Neuronal stem cell (in vitro differentiated cells): ENCODE results near the gene TNFAIP8.
"Not testable (repeated sequence)": the region's sequence is repeated elsewhere in the genome, so short reads cannot be mapped to it uniquely, and the experiment has no call there.

ENCODE experiments used
- DNase-seq: peaks from one replicate; pipeline ENCODE4 v3.0.0-alpha.2; 2013; ENCODE audit warnings: low spot score
- H2AFZ ChIP-seq: one replicate; pipeline ENCODE4 v1.6.1; 2013; ENCODE audit warnings: mild to moderate bottlenecking, low read length, inconsistent platforms
- H2AK5ac ChIP-seq: 2 replicates; pipeline ENCODE4 v1.6.1; 2013; ENCODE audit warnings: low read depth, mild to moderate bottlenecking, inconsistent platforms, low read length, moderate library complexity, mixed read lengths
- H2BK120ac ChIP-seq: 2 replicates; pipeline ENCODE4 v1.6.1; 2013; ENCODE audit warnings: low read depth, mild to moderate bottlenecking, inconsistent platforms, low read length, moderate library complexity, mixed read lengths
- H2BK12ac ChIP-seq: one replicate; pipeline ENCODE4 v1.6.1; 2013; ENCODE audit warnings: low read length, inconsistent platforms
- H2BK15ac ChIP-seq: 2 replicates; pipeline ENCODE4 v1.6.1; 2013; ENCODE audit warnings: mild to moderate bottlenecking, low read length, inconsistent platforms, mixed read lengths
- H2BK5ac ChIP-seq: one replicate; pipeline ENCODE4 v1.6.1; 2013; ENCODE audit warnings: inconsistent platforms, mild to moderate bottlenecking, low read length, moderate library complexity
- H3K14ac ChIP-seq: one replicate; pipeline ENCODE4 v1.6.1; 2013; ENCODE audit warnings: low read length, inconsistent platforms
- H3K18ac ChIP-seq: 2 replicates; pipeline ENCODE4 v1.6.1; 2013; ENCODE audit warnings: low read length, inconsistent platforms
- H3K23ac ChIP-seq: 2 replicates; pipeline ENCODE4 v1.6.1; 2013; ENCODE audit warnings: low read depth, mild to moderate bottlenecking, mixed read lengths, low read length, inconsistent platforms; ENCODE audit not compliant: poor library complexity
- H3K27ac ChIP-seq: replicated peaks from 3 replicates; pipeline ENCODE4 v1.5.1; 2013; ENCODE audit warnings: low read length, inconsistent platforms
- H3K27me3 ChIP-seq, 3 experiments: 2 replicates each; pipeline ENCODE4 v1.6.1; 2013; ENCODE audit warnings: low read length in 3 of 3, mild to moderate bottlenecking in 2 of 3, inconsistent platforms in 1 of 3, low read depth in 1 of 3, mixed read lengths in 1 of 3, moderate library complexity in 1 of 3; ENCODE audit not compliant: control insufficient read depth in 3 of 3, insufficient read depth in 3 of 3
- H3K36me3 ChIP-seq, 2 donors: replicated peaks in 1 of 2; 2 replicates each; pipeline ENCODE4 v1.6.1; 2013; ENCODE audit warnings: low read length in 2 of 2; ENCODE audit not compliant: control insufficient read depth in 2 of 2, insufficient read depth in 2 of 2
- H3K4ac ChIP-seq: 2 replicates; pipeline ENCODE4 v1.6.1; 2013; ENCODE audit warnings: inconsistent platforms, mild to moderate bottlenecking, low read length, moderate library complexity
- H3K4me1 ChIP-seq, 2 donors: 1 replicate in 1 of 2; 2 replicates in 1 of 2; pipeline ENCODE4 v1.6.1; 2013; ENCODE audit warnings: low read length in 2 of 2, low read depth in 1 of 2; ENCODE audit not compliant: control insufficient read depth in 2 of 2, insufficient read depth in 1 of 2
- H3K4me2 ChIP-seq: one replicate; pipeline ENCODE4 v1.6.1; 2013; ENCODE audit warnings: mild to moderate bottlenecking, low read length, inconsistent platforms; ENCODE audit not compliant: insufficient read depth, poor library complexity, severe bottlenecking
- H3K4me3 ChIP-seq, 2 donors: 2 replicates each; pipeline ENCODE4 v1.5.1; 2013; ENCODE audit warnings: low read length in 2 of 2, mild to moderate bottlenecking in 2 of 2, inconsistent platforms in 1 of 2, moderate library complexity in 1 of 2
- H3K79me1 ChIP-seq: one replicate; pipeline ENCODE4 v1.6.1; 2013; ENCODE audit warnings: low read depth, mild to moderate bottlenecking, inconsistent platforms, low read length, moderate library complexity
- H3K9ac ChIP-seq: one replicate; pipeline ENCODE4 v1.6.1; 2013; ENCODE audit warnings: mild to moderate bottlenecking, low read depth, low read length, inconsistent platforms; ENCODE audit not compliant: poor library complexity
- H3K9me3 ChIP-seq, 2 donors: replicated peaks in 1 of 2; 2 replicates each; pipeline versions ENCODE3 to v1.6.1; 2013; ENCODE audit warnings: low read length in 2 of 2, mild to moderate bottlenecking in 2 of 2, inconsistent platforms in 1 of 2, low read depth in 1 of 2, mixed read lengths in 1 of 2, moderate library complexity in 1 of 2; ENCODE audit not compliant: control insufficient read depth in 2 of 2, insufficient read depth in 1 of 2
- H4K8ac ChIP-seq: one replicate; pipeline ENCODE4 v1.6.1; 2013; ENCODE audit warnings: low read depth, mild to moderate bottlenecking, inconsistent platforms, low read length, moderate library complexity
- H4K91ac ChIP-seq: one replicate; pipeline ENCODE4 v1.6.1; 2013; ENCODE audit warnings: low read length, low read depth, mild to moderate bottlenecking, inconsistent platforms; ENCODE audit not compliant: poor library complexity
- WGBS, 2 donors: extraction: QIAGEN DNeasy Blood & Tissue Kit; methylation state at CpG; one replicate each; pipeline ENCODE4 v1.1.7; 2013; ENCODE audit warnings: missing lambda C conversion rate in 2 of 2, mixed read lengths in 1 of 2; ENCODE audit not compliant: insufficient read length in 2 of 2, insufficient replicate concordance in 1 of 2; ENCODE audit errors: extremely low coverage in 2 of 2; 5-methylcytosine and 5-hydroxymethylcytosine counted together

Gene TNFAIP8

GRCh38 chr5:119438587-119438917 is 82.7 kb downstream of the TNFAIP8 start:
- H2BK15ac ChIP-seq, H3K4me3 ChIP-seq, DNase-seq, H2BK12ac ChIP-seq, H2BK5ac ChIP-seq, H3K14ac ChIP-seq, H3K9ac ChIP-seq, H3K4ac ChIP-seq, H3K4me2 ChIP-seq, H4K91ac ChIP-seq, H3K79me1 ChIP-seq, H3K4me1 ChIP-seq, H2AFZ ChIP-seq, H3K27me3 ChIP-seq, H3K18ac ChIP-seq, H3K9me3 ChIP-seq, H3K36me3 ChIP-seq, H3K23ac ChIP-seq, H2BK120ac ChIP-seq, H3K27ac ChIP-seq, H2AK5ac ChIP-seq, H4K8ac ChIP-seq: not testable (repeated sequence)
- WGBS, 2 donors, result no CpG with 5 or more reads among the region's 1 CpG

- no peak overlapping the region for H3K9ac ChIP-seq
- no peak overlapping the region for H2AK5ac ChIP-seq
- no peak overlapping the region for H3K4ac ChIP-seq
- H4K8ac ChIP-seq, result no peak overlapping the region
- DNase-seq, result no peak
- no peaks in the 10 kb centered on the region for H3K4me1 ChIP-seq
- no peaks in the 10 kb centered on the region for H3K9me3 ChIP-seq
- H3K14ac ChIP-seq, result no peak overlapping the region
- no peak overlapping the region for H3K27ac ChIP-seq
- H3K27me3 ChIP-seq, result no peaks in the 10 kb centered on the region
- no peak overlapping the region for H3K4me3 ChIP-seq
- no peak overlapping the region for H2BK120ac ChIP-seq
- no peak overlapping the region for H2BK12ac ChIP-seq
- WGBS, 2 donors, result 100% methylated on average over 1 of the region's 8 CpGs; no CpG with 5 or more reads in 1 of the 2 donors
- H2BK5ac ChIP-seq, result no peak overlapping the region
- no peak overlapping the region for H2BK15ac ChIP-seq
- H3K4me2 ChIP-seq, result no peak overlapping the region
- no peak overlapping the region for H4K91ac ChIP-seq
- peak overlapping the region; percentile 30 for H2AFZ ChIP-seq
- no peaks in the 10 kb centered on the region for H3K79me1 ChIP-seq
- H3K23ac ChIP-seq, result no peak overlapping the region
- no peaks in the 10 kb centered on the region for H3K36me3 ChIP-seq
- no peak overlapping the region for H3K18ac ChIP-seq
These were observed 83.4 kb downstream of the TNFAIP8 start for GRCh38 chr5:119439140-119439631.

- not testable (repeated sequence) for H3K4me3 ChIP-seq, H2BK15ac ChIP-seq, H3K14ac ChIP-seq, H2BK120ac ChIP-seq, DNase-seq, H3K9ac ChIP-seq, H3K79me1 ChIP-seq, H3K23ac ChIP-seq, H3K4me2 ChIP-seq, H3K36me3 ChIP-seq, H3K4me1 ChIP-seq, H3K27me3 ChIP-seq, H3K4ac ChIP-seq, H2AK5ac ChIP-seq, H4K91ac ChIP-seq, H3K18ac ChIP-seq, H4K8ac ChIP-seq, H3K9me3 ChIP-seq, H2BK5ac ChIP-seq, H3K27ac ChIP-seq, H2BK12ac ChIP-seq
- H2AFZ ChIP-seq, result peak overlapping the region; percentile 30
- WGBS, 2 donors, result no CpG with 5 or more reads among the region's 3 CpGs
These were observed 83.8 kb downstream of the TNFAIP8 start for GRCh38 chr5:119439632-119440031.

GRCh38 chr5:119444643-119445042 is 88.8 kb downstream of the TNFAIP8 start:
- not testable (repeated sequence) for H3K23ac ChIP-seq, H3K4me2 ChIP-seq, H2BK120ac ChIP-seq, H3K27ac ChIP-seq, H3K79me1 ChIP-seq, H3K18ac ChIP-seq, H3K9me3 ChIP-seq, H3K4me3 ChIP-seq, H3K4ac ChIP-seq, DNase-seq, H2BK12ac ChIP-seq, H2AFZ ChIP-seq, H3K4me1 ChIP-seq, H2BK5ac ChIP-seq, H3K36me3 ChIP-seq, H3K27me3 ChIP-seq, H4K8ac ChIP-seq, H2AK5ac ChIP-seq, H4K91ac ChIP-seq, H2BK15ac ChIP-seq, H3K9ac ChIP-seq, H3K14ac ChIP-seq
- WGBS, 2 donors, result no CpG with 5 or more reads among the region's 4 CpGs
